Superior temporal gyrus (tissue), 1 donor: ENCODE measurements around the gene TENM3.

ENCODE experiments used
- DNase-seq: peaks from one replicate; pipeline ENCODE4 v3.0.0-alpha.2; 2016; ENCODE audit errors: extremely low spot score

Gene TENM3

DNA sequence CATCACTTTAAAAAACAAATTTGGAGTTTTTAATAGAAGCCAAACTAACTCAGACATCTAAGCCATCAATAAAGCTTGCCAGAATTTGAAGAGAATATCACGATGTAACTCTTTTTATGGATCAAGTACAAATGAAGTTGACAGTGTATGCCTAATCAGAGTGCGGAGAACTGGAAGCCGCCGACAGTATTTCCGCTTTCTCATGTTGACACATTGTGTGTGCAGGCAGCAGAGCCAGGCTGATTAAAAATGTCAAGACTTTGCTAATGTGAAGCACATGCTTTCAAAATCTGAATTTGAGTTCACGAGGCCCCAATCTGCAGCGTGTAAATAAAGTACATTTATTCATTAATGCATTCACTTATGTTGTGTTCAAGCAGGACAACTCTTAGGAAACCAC lies 161.2 kb downstream of the TENM3 start:
- no peak for DNase-seq

DNA sequence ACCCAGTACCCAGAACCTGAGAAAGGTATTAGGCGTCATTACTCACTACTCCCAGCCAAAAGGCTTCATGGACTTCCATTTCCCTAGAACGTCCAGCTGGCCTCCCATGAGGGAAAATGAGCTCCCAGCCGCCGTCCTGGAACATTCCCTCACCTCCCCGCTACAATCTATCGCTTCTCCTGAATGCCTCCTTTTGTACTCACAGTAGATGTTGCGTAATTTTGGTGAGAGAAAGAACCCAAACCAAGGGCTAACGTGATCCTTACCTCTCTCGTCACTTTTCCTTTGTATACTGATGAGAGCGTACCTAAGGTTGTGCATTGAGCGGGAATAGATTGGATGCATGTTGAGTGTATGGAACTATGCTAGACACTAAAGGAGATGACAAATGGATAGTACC lies 161.9 kb downstream of the TENM3 start:
- no peak for DNase-seq

DNA sequence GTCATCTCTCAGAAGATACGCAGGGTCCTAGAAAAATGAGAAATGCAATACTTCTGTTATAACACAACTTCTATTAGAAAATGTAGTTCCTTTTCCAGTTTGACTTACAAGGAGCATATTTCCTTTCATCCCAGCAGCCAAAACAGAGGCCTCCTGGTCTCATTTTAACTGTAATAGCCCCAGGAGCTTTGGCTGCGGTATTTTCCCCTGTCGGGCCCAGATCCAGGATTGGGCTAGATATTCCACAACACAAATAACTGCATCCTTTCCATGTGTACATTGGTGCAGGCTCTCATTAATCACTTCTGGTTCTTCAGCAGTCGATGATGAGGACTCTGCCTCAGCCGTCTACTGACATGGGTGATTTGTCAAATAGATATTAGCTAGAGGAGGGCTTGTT lies 166.1 kb downstream of the TENM3 start:
- DNase-seq = no peak

DNA sequence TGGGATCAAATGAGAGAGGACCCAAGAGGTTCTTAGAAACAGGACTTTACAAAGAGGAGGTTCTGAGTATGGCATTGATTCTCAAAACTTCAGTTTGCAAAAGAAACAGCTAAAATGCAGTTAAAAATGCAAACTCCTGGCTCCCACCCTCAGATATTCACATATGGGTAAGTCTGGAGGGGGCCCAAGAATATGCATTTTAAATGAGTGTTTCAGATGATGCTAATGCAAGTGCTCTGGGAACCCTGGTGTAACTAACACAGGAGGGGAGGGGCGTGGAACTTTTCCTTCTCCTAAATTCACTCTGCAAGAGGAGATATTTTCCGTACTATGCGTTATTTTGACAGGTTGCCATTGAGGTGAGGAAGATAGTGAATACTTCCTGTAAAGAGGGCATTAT lies 168.2 kb downstream of the TENM3 start:
- no peak for DNase-seq

DNA sequence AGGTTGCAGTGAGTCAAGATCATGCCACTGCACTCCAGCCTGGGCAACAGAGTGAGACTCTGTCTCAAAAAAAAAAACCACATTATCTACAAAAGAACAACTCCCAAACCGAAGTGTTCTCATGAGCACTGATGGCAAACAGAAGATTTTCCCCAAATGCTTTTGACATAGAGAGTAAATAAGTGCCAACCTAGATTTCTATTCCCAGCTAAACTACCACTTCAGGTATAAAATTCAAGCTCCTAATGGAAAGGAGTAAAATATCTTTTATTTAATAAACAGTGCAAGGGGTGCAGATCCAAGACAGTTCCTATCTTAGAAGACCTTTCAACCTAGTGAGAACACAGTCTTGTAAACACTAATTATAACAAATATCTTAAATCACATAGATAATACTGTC lies 170.3 kb downstream of the TENM3 start:
- DNase-seq = no peak

DNA sequence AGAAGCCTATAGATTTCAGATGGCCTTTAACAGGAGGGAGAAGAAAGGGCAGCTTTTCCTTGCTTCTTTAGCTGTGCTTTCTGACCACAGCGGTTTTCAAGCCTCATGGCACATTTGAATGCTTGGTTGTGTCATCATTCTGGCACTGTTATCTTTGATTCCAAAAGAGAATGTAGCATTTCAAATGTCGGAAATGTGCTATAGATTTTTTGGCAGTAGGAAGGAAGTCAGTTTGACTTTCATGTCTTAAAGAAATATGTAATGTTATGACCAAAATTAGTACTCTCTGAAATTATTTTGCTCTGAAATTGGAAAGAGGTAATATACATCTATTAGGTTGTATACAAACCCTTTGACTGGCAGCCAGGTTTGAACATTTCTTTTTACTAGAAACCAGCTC lies 171.9 kb downstream of the TENM3 start:
- no peak for DNase-seq

DNA sequence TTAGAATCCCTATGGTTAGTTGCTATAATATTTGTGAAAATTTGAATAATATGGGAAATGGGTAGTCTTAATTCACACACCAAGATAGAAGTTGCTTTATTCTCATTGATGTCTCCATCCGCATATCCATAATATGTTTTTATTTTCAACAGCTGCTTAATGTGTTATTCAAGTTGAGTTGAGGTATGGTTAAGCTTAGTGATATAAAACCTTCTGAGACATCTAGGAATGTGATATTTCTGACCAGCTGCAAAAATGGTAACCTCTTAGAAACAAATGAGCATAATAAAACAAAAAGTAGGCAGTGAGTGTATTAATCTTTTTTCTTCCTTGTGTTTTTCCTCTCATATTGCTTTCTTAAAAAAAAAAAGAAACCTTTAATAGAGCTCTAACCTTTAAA lies 172.9 kb downstream of the TENM3 start:
- no peak for DNase-seq

DNA sequence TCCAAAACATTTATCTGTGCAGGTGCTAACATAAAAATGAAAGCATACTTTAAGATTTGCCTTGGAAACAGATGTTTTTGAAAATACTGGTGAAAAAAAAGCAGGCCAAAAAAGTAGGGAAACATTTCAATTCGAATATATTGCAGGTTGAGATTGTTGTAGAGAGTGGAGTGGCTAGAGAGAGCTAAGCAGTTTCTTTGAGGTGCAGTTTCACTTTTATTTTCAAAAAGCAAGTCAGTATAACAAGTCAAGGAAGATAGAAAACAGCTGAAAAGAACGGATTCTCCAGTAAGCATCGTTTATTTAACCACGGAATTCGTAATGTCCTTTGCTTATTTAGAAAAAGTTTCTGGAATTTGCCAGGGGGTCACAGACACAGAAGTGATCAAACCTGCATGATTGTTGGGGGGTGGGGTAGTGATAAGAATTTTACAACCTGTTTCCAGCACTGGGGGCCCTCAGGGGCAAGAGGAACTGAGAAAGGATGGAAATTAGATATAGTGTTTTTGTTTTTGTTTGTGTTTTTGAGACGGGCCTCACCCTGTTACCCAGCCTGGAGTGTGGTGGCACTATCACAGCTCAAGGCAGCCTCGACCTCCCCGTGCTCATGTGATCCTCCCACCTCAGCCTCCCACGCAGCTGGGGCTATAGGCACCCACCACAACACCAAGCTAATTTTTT lies 175.0 kb downstream of the TENM3 start:
- DNase-seq = no peak

DNA sequence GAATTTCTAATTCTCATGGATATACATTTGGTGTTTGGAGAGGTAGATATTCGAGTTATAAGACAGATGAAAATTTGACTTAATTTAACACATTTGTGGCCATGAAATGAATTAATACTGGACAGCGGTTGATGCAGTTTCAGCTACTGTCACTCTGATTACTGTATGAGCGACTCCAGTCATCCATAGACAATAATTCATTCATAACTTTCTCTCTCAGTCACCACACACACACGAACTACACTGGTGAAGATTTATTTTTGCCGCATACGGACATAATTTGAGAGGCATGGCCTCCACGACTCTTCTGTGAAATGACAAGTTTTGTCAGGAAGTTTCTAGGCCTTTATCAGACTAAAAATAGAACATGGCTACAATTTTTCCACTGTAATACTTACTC lies 177.0 kb downstream of the TENM3 start:
- DNase-seq = no peak

DNA sequence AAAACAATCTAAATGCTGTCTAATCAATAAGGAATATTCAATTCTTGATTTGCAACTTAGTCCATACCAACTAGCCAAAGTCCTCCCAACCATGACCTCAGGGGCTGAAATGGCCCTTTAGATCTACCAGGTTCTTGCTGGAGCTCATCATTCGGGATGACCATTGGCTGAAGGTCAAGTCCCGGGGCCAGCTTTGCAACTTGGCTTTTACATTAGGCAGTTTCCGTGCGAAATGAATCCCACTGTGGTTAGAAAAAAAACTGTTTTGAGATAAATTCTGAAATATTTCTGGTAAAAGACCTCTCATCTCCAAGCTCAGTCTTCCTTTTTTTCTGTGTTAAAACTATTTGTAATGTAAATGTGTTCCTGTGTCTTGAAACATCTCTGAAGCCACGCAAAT lies 178.6 kb downstream of the TENM3 start:
- DNase-seq = no peak

DNA sequence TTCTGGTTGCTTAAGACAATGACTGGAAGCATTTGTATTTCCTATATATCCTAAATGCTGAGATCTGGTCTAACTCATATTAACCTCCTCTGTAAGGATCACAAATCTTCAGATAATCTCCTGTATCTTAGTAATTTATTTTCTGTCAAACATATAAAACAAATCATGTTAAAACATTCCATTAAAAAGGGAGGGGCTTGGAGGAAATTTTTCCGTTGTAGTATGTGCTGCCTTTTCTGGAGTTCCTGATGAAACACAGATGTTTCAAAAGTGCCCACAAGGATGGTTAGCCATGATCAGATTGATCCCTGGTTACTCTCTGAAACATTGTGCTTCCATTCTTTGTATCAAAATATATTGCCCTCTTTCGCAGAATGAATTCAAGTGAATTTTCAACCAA lies 182.1 kb downstream of the TENM3 start:
- DNase-seq = no peak

DNA sequence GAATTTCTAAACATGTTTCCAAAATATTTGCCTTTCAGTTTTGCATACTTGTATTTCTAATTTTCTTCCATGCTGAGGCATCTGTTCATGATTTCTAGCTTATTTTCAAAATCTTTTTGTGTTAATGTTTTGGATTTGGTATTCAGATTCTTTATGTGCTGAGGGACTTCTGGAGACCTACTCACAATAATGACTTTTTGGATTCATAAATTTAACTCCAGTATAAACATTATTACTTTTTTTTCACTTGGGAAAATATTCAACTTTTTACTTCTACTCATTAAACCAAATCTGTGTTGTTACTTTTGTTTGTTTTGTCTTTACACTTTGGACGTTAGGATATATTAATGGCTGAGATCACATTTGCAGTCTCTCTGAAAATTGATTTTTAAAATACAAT lies 183.7 kb downstream of the TENM3 start:
- DNase-seq = no peak

DNA sequence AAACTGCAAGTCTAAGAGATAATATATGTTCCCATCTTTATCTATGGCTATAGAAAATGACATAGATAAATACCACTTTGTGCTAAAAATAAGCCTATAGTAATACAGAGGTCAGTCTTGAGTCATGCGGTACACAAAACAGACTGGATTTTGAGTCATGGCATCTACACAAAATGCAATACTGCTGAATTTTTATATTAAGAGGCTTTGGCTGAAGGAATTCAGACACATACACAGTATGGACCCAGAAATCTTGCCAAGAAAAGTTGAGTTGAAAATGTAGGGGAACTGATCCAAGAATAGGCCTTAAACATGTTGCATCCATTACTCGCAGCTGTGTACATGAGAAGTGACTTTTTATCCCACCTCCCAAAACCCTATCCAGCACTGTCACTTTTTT lies 184.4 kb downstream of the TENM3 start:
- no peak for DNase-seq

DNA sequence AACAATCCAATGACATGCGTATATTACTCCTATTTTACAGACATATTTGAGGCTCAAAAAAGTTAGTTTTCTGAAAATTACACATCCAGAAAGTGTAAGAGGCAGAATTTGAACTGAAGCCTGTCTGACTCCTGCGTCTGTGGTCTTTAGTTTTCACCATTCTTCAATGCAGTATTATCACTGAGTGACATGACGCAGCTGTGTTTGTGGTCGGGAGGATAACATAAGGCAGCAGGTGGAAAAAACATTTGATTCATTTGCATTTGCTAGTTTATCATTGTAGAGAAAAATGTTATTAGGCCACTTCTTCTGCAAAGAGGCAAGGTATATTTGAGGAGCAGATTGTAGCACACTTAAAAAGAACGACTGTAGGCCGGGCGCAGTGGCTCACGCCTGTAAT lies 186.7 kb downstream of the TENM3 start:
- no peak for DNase-seq

DNA sequence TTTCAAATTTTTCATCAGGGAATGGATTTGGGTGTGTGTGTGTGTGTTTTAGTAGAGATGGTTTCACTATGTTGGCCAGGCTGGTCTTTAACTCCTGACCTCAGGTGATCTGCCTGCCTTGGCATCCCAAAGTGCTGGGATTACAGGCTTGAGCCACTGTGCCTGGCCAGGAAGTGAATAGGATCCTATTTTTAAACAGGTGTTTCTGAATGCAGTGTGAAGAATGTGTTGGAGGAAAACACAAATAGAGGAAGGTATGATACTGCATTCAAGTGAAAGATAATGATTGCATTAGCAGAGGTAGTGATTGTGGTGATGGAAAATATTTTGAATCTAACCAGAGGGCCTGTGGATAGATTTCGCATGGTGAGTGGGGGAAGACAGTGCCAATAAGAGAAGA lies 189.6 kb downstream of the TENM3 start:
- no peak for DNase-seq

DNA sequence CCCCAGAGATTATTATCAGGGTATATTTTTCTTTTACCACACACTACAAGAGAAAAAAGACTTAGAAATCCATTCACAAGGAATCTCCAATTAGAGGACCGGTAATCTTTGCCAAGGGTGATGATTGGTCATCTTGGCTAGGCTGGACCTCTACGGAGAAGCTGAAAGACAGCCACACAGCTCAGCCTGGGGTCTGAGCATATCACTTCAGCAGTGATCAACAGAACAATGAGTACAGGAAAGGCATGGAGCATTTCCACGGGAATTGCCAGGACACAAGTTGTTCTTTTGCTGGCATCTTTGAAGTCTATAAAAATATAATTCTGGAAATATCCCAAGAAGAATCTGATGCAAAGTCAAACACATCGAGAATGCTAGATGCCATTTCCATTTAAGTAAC lies 191.5 kb downstream of the TENM3 start:
- no peak for DNase-seq

DNA sequence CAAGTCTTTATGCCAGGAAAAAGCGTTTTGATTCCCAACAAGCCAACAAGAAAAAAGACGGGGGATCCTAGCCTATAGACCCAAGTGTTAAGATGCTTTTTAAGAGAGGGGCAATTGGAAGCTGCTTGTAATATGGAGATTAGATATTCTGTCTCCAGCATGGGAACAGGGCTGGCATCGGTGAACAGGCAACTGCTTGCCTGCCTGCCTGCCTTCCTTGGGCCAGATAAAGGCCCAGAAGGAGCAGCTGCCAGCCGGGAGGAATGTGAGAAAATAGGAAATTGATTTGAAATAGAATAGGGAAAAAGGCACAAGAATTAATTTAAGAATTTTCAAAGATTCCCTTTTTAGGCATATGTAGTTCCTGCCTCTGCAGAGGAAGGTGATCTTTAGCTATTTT lies 192.2 kb downstream of the TENM3 start:
- DNase-seq = no peak

DNA sequence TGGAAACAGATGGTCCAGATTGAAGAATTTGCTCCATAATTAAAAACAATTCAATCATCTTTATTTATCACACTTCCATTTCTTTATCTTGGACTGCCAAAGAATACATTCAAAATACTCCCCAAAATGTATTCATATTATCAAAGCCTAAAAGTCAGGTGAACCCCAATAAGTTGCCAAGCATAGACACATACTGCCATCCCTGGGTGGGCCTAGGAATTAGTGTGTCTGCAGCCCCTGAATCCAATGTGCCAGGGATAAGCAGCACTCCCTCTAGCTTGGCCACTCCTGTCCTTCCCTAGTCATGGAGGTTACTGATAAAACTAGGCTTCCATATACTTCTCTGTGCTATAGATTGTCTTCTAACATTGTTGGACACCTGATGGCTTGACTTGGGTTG lies 199.9 kb downstream of the TENM3 start:
- DNase-seq = no peak

DNA sequence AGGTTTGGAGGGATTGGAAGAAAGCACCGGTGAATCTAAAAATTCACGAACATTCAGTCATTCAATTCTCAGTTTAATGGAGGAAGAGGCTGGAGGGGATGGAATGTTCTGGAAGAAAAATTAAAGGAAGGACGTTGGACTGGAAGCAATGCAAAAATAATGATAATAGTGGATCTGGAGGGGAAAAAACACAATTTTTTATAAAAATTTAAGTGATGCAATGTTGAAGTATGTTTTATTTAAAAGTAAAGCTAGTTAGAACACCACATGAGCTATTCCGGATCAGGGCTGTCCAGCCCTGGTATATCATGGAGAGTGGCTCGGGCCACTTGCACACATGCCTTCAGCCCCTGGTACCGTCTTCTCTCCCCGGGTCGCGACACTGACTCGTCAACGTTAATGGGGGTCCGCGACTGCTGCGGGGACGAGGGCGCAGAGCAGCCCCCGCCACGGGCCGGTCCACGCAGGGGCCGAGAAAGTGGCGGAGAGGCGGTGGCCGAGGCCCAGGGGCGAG lies 204.6 kb downstream of the TENM3 start:
- DNase-seq = no peak

DNA sequence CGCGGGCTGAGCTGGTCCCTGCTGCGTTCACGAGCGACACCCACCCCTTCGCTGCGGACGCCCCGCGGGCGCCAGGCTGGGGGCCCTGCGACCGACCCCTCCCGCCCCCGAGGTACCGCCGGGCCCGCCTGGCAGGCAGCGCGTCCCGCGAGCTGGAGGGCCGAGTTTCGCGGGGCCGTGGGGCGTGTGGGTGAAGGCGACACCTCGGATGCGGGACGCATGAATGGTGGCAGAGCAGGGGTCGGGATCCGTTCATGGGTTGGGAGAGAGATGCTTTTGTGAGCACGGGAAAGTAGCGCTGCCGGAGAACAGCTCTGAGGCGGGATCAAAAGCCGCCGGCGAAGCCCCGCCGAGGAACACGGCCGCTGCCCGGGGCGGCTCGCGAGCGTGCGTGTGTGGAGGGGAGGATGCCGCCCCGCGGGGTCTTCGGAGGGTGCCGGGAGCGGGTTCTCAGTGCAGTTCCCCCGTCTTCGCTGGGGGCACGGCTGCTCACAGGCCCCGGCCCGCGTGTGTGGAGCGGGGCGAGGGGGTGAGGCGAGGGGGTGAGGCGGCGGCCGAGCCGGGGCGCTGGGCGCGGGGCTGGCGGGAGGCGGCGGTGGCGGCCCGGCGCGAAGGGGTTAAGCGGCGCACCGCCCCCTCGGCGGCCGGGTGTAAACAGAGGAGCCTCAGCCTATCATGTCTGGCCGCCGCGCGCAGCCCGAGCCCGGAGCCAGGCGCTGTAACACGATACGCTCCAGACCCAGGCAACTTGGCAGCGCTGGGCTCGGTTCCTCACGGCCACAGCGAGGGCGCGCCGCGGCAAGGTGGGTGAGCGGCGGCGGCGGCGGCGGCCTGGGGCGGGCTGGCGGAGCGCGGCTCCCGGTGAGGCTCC lies 205.3 kb downstream of the TENM3 start:
- no peak for DNase-seq

DNA sequence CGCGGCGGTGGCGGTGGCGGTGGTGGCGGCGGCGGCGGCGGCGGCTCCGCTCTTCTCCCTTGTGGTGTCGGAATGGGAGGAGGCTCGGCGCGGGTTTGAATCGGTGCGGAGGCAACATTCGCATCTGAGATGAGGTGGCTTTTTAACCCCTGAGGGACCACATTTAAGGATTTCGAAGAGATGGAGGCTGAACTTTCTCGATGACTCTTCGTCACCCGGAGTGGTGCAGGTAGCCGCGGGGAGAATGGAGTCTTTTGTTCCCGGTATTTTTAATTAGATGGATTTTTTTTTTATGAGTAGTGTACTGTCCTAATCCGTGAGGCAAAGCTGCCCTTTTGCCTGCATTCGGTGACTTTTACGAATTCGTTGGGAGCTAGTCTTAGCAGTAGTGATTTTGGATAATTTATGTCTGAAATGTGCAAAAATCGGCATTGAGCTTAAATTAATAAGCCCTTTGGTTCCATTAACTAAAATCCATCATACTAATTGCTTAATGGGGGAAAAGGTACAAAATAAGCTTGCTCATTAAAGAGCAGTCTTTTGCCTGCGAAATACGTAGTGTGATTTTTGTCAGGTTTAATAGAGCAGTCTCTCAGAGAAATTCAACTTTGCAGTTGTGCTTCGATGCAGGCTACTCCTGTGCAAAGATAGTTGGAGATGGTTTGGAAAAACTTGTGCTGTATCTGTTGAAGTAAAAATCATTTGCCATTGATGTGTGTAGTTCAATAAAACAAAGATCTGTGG lies 206.2 kb downstream of the TENM3 start:
- DNase-seq = peak; percentile 56

DNA sequence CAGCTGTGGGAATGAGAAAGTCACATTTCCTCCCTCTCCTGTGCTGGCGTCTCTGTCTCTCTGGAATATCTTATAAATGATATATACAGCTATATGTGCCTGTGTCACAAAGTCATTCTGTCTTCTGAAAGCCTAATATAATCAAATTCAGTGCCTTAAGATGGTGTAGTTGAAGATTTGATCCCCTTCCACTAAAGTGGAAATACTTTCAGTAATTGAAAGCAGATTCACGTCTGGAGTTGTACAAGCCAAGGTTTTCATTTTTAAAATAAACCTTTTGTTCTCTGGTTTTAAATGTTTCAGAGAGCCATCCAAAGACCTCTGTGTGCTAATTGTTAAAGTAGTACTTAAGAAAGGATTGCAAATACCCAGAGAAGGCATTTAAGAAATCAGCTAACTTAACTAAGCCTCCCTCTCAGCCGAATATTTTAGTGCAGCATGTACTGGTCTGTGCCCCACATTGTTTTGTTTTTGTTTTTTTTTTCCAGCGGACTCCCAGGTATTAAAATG lies 206.8 kb downstream of the TENM3 start:
- peak; percentile 55 for DNase-seq
